ENCODE results near the gene MUC5B.
A peak's percentile ranks its signal among the peaks of the same experiment; 100 is the strongest.

The MUC5B gene

DNA sequence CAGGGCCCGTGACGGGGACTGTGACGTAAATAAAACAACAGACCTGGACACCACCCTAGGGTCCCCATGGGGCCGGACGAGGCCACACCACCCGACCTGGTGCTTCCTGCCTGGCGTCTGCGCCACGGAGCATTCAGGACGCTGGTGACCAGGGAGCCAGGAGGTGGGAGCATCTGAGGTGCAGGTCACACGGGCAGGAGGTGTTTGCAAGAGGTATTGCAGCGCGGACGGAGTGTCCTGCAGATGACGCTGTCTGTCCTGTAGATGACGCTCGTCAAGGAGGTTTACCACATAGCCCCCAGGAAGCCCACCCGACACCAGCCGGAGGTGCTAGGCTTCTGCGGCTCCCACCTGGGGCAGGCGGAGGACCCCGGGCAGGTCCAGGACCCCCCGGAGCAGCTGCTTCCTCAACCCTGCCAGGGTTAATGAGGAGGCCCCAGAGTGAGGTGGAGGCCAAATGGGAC is 986 bp upstream of the MUC5B start:
- no peak for DNase-seq (ENCODE audit: low spot score)

GRCh38 chr11:1223346-1224110 is 662 bp downstream of the MUC5B start:
- no peak for DNase-seq (ENCODE audit: low spot score)

DNA sequence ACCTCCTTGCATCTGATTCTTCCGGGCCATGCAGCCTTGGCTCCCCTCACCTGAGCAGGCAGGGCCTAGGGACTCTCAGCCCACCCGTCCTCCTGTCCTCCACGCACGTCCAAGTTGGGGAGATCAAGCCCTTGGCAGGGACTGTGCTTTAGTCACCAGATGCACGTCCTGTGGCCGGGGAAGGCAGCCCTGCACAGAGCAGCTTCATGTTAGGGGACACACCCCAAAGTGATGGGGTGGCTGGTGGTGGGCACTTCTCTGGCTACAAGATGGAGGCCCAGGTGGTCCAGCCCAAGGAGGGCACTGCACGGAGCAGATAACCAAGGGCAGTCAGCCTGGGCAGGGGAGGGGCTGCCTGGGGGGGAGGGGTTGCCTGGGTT is 1.2 kb downstream of the MUC5B start:
- DNase-seq (ENCODE audit: low spot score) = no peak

DNA sequence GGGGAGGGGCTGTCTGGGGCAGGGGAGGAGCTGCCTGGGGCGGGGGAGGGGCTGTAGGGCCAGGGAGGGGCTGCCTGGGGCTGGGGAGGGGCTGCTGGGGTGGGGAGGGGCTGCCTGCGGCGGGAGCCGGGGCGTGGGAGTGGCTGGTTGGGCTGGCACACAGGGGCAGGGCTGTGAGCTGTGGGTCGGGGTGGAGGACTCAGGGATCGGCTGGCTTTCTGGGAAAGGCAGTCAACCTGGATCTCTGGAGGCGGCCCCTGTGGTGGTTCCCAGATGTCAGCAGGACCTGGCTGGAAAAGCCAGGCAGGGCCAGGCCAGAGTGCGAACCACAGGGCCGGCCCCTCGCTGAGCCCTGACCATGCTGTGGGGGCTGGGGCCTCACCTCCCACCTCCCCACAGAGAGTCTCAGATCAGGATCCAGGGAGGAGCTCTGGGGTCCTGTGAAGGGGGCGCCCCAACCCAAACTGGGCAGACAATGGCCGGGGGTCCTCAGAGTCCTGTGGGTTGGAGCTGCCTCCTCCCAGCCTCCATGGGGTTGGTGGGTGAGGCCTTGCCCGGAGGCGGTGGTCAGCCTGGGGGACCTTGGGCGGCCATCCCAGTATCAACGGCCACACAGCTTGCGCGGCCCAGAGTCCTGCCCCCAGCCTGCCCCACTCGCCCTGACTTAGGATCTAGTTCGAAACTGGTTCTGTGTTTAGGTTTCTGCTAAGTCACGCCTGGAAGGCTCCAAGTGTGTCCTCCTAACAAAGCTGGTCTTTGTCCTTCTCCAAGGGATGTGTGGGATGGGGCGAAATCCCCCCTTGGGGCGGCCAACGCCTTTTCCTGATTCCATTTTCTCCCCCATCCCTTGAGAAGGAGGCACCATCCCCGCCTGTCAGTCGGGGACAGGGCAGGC is 1.9 kb downstream of the MUC5B start:
- no peak for DNase-seq (ENCODE audit: low spot score)

DNA sequence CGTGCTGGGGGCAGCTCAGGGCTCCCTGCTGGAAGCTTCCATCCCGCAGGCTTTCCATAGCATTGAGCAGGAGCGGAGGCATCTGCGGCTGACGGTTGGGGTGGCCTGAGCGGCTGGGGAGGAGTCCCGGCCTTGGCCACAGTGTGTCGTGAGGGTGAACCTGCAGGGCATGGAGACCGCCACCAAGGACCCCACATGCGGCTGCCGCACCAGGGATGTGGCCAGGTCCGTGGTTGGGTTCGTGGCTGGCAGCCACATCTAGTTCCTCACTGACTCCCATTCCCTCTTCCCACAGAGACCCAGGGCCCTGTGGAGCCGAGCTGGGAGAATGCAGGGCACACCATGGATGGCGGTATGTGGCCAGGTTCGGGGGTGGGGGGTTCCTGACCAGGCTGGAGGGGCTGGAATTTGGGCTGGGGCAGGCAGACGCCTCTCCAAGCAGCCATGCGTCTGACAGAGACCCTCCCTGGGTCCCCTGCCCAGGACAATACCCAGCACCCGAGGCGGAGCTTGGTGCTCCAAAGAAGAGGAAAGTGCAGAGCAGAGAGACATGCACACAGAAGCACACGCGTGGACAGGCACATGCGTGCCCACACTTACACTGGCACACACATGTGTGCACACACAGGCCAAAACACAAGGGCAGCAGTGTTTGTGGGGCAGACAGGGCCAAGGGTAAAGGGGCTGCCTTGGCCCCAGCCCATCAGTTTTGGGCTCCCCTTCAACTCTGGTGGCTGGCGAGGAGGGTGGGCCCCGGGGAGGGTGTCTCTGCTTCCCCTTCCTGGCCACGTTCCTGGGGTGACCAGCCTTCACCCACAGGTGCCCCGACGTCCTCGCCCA is 2.7 kb downstream of the MUC5B start:
- no peak for DNase-seq (ENCODE audit: low spot score)

DNA sequence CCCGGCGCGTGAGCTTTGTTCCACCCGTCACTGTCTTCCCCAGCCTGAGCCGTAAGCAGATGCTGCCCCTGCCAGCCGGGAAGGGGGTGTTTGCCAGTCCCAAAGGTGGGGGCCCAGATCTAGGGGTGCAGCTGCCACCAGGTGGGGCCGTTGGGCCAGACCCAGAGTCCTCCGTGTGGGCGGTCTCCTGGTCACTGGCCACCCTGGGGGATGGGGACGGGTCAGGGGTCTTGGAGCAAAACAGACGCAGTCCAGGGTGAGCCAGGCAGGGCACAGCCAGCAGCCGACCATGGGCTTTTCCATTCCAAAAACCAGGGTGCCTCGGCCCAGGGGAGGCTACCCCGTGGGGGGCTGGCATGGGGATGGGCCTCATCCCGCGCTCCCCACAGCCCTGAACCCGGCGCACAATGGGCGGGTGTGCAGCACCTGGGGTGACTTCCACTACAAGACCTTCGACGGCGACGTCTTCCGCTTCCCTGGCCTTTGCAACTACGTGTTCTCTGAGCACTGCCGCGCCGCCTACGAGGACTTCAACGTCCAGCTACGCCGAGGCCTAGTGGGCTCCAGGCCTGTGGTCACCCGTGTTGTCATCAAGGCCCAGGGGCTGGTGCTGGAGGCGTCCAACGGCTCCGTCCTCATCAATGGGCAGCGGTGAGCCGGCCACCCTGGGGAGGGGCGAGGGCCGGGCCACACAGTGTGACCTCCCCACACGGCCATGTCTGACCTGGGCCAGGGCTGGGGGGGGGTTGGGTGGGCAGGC is 3.5 kb downstream of the MUC5B start:
- no peak for DNase-seq (ENCODE audit: low spot score)

DNA sequence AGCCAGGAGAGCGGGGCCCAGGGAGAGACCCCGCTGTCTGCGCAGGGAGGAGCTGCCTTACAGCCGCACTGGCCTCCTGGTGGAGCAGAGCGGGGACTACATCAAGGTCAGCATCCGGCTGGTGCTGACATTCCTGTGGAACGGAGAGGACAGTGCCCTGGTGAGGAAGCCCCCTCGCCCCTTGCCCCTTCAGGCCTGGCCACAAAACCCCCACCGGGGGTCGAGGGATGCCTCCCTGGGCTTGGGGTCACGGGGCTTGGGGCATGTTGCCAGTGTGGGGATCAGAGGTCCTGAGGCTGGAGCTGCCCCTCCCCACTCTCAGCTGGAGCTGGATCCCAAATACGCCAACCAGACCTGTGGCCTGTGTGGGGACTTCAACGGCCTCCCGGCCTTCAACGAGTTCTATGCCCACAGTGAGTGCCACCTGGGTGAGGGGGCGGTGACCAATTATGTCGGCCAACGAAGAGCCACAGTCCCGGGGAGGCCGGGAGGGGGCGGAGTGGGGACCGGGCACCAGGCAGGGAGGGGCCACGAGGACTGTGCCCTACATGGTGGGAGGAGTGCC is 4.2 kb downstream of the MUC5B start:
- peak; percentile 67 for DNase-seq (ENCODE audit: low spot score)

DNA sequence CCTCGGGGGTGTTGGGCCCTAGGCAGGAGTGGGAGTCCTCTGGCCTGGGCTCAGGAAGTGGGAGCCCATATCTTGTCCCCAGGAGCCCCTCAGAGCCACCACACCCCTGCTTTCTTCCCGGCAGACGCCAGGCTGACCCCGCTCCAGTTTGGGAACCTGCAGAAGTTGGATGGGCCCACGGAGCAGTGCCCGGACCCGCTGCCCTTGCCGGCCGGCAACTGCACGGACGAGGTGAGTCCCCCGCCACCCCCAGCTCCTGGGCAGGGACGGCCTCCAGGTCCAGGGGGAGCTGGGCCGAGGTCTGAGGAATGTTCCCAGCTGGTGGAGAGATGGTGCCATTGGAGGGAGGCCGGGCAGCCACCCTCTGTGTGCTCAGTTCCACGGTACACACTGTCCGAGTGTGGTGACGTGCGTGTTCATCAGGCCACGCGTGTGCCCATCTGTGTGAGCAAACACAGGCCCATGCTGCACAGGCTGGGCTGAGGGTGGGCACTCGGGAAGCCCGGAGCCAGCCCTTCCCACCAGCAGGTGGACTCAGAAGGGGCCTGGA is 4.8 kb downstream of the MUC5B start:
- DNase-seq (ENCODE audit: low spot score) = no peak

GRCh38 chr11:1228101-1228821 is 5.4 kb downstream of the MUC5B start:
- no peak for DNase-seq (ENCODE audit: low spot score)

DNA sequence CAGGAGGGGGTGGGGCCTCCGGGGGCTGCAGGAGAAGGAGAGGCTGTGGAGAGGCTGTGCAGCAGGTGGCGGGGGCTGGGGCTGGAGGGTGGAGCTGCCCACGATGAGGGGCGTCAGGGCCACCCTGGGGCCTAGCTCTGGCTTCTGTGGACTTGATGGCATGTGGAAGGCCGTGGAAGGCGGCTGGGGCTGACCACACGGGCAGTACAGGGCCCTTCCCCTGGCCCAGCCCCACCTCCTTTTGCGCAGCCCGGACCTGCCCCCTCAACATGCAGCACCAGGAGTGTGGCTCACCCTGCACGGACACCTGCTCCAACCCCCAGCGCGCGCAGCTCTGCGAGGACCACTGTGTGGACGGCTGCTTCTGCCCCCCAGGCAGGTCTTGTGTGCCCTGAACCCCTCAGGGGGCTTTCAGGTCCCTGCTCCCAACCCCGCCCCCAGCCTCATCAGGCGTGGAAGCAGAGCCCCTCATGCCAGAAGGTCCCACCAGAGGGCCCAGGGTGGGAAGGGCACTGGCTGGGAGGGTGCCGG is 6.1 kb downstream of the MUC5B start:
- no peak for DNase-seq (ENCODE audit: low spot score)

DNA sequence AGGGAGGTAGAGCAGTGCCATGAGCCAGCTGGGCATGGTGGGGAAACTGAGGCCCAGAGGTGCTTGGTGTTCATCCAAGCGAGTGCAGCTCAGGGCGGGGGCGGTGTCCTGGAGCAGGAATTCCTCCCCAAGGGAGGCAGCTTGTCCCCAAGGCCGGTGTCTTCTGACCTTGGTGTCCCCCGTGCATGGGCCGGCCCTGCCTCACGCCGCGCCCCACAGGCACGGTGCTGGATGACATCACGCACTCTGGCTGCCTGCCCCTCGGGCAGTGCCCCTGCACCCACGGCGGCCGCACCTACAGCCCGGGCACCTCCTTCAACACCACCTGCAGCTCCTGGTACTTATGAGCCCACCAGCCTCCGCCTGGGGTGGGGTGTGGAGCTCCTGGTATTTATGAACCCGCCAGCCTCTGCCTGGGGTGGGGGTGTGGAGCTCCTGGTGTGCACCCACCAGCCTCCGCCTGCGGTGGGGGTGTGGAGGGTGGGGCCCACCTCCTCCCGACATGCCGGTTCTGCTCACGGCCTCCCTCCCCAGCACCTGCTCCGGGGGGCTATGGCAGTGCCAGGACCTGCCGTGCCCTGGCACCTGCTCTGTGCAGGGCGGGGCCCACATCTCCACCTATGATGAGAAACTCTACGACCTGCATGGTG is 6.7 kb downstream of the MUC5B start:
- DNase-seq (ENCODE audit: low spot score) = no peak

DNA sequence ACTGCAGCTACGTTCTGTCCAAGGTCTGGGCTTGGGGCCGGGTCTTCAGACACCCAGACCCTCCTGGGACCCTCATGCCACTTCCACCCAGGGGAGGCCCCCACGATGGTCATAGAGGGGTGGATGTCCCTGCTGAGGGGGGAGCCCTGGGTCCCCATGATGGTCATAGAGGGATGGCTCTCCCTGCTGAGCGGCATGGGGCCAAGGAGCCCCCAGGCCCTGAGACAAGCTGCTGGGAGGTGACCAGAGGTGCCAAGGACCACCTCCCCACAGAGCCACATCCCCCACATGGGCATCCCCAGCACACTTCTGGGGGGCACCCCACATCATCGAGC is 7.2 kb downstream of the MUC5B start:
- DNase-seq (ENCODE audit: low spot score) = no peak

- no peak for DNase-seq (ENCODE audit: low spot score)
Observed at GRCh38 chr11:1230456-1231395, 7.9 kb downstream of the MUC5B start.

DNA sequence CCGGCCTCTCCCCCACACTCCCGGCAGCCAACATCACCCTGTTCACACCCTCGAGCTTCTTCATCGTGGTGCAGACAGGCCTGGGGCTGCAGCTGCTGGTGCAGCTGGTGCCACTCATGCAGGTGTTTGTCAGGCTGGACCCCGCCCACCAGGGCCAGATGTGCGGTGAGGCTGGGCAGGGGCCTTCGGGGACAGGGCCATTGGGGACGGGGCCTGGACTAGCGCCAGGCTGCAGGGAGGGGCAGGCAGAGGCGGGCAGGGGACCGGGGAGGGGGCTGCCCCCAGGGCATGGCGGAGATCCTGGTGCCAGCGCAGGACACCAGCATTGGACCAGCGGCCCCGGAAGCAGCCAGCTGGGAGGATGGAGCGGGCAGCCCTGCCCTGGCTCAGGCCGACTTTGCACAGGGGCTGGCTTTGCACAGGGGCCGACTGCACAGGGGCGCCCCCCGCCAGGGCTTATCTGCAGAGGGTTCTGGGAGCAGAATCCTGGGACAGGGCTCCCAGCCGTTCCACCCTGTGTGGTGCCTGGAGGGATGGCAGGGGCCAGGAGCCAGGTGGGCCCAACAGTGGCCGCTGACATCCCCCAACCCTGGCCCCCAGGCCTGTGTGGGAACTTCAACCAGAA is 8.6 kb downstream of the MUC5B start:
- no peak for DNase-seq (ENCODE audit: low spot score)

- no peak for DNase-seq (ENCODE audit: low spot score)
Observed at GRCh38 chr11:1232021-1232882, 9.4 kb downstream of the MUC5B start.

DNA sequence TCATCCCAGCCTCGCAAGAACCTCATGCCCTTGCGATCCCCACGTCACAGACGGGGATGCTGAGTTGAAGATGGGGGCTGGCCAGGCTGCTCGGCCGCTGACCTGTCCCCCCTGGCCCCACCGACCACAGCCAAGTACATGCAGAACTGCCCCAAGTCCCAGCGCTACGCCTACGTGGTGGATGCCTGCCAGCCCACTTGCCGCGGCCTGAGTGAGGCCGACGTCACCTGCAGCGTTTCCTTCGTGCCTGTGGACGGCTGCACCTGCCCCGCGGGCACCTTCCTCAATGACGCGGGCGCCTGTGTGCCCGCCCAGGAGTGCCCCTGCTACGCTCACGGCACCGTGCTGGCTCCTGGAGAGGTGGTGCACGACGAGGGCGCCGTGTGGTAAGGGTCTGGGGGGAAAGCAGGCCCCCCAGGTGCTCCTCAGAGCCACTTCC is 10.0 kb downstream of the MUC5B start:
- no peak for DNase-seq (ENCODE audit: low spot score)
